ENCODE data around the gene XYLT1. TPM values are rescaled to one million over a fixed set of nuclear protein-coding genes. Genes with fewer than 3 reads are reported as not detected.

XYLT1 gene
- total RNA-seq, 4 donors from 2014 or later: 5.6 to 14.9 (median 10.8) TPM

GRCh38 chr16:17368951-17369350 lies 101.8 kb downstream of the XYLT1 start:
- WGBS, 2 donors: 83 to 86% methylated on average over 5 of the region's 5 CpGs
- H3K27ac ChIP-seq: peak overlapping the region in 1 of 3 donors; percentile 44
- H3K36me3 ChIP-seq: no peaks in the 10 kb centered on the region
- intact Hi-C loops (cut with DNase I): no loop called here
- DNase-seq: no peak
- no peaks in the 10 kb centered on the region for H3K9me3 ChIP-seq
- no peaks in the 10 kb centered on the region for H3K27me3 ChIP-seq
- H3K4me1 ChIP-seq: peaks cover 34 to 56% of the 10 kb centered on the region in 2 donors
- no peak overlapping the region for H3K4me3 ChIP-seq (replicated peaks in 1 of 3)
- TF ChIP-seq, protein P1, sequence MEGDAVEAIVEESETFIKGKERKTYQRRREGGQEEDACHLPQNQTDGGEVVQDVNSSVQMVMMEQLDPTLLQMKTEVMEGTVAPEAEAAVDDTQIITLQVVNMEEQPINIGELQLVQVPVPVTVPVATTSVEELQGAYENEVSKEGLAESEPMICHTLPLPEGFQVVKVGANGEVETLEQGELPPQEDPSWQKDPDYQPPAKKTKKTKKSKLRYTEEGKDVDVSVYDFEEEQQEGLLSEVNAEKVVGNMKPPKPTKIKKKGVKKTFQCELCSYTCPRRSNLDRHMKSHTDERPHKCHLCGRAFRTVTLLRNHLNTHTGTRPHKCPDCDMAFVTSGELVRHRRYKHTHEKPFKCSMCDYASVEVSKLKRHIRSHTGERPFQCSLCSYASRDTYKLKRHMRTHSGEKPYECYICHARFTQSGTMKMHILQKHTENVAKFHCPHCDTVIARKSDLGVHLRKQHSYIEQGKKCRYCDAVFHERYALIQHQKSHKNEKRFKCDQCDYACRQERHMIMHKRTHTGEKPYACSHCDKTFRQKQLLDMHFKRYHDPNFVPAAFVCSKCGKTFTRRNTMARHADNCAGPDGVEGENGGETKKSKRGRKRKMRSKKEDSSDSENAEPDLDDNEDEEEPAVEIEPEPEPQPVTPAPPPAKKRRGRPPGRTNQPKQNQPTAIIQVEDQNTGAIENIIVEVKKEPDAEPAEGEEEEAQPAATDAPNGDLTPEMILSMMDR (IDR thresholded peaks at IDR 0.05): no peak
- TF ChIP-seq POLR2A (IDR thresholded peaks at IDR 0.05): no peak

- DNase-seq: no peak
- H3K36me3 ChIP-seq: no peaks in the 10 kb centered on the region
- intact Hi-C loops (cut with DNase I): no loop called here
- H3K27ac ChIP-seq: no peak overlapping the region
- TF ChIP-seq, protein P1 (IDR thresholded peaks at IDR 0.05): no peak
- TF ChIP-seq POLR2A (IDR thresholded peaks at IDR 0.05): no peak
- H3K9me3 ChIP-seq: no peaks in the 10 kb centered on the region
- no peaks in the 10 kb centered on the region for H3K27me3 ChIP-seq
- peaks cover 40 to 61% of the 10 kb centered on the region in 2 donors for H3K4me1 ChIP-seq
- no peak overlapping the region for H3K4me3 ChIP-seq (replicated peaks in 1 of 3)
- WGBS, 2 donors: 76 to 92% methylated on average over 3 of the region's 3 CpGs
Measured at GRCh38 chr16:17368446-17368845, 102.3 kb downstream of the XYLT1 start.

DNA sequence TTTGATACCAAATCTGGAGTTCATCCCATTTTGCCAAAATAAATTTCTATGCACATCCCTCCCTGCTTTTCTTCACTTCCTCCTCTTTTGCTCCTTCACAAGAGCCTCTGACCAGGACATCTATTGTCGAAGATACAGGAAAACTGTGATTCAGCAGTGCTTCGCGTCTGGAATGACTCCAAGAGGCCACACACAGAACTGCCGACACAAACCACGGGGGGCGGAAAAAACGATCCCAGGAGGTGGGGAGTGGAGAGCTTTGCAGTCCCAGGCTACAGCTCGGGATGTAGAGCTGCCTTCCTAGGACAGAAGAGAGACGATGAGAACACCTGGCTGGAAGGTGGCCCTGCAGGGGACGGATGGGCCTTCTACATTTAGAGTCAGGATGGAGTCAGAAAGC lies 102.8 kb downstream of the XYLT1 start:
- no peak overlapping the region for H3K27ac ChIP-seq
- no peak for TF ChIP-seq POLR2A (IDR thresholded peaks at IDR 0.05)
- TF ChIP-seq, protein P1 (IDR thresholded peaks at IDR 0.05): no peak
- H3K4me1 ChIP-seq: peaks cover 41 to 62% of the 10 kb centered on the region in 2 donors
- no peak overlapping the region for H3K4me3 ChIP-seq (replicated peaks in 1 of 3)
- no peaks in the 10 kb centered on the region for H3K9me3 ChIP-seq
- no peaks in the 10 kb centered on the region for H3K36me3 ChIP-seq
- no peak for DNase-seq
- no peaks in the 10 kb centered on the region for H3K27me3 ChIP-seq
- intact Hi-C loops (cut with DNase I): no loop called here
- WGBS, 2 donors: 65 to 69% methylated on average over 10 of the region's 10 CpGs

GRCh38 chr16:17367036-17367435 lies 103.7 kb downstream of the XYLT1 start:
- H3K4me1 ChIP-seq: peaks cover 49 to 71% of the 10 kb centered on the region in 2 donors
- 87 to 92% methylated on average over 9 of the region's 9 CpGs for WGBS, 2 donors
- H3K27ac ChIP-seq: peak overlapping the region in 1 of 3 donors; percentile 68
- no peaks in the 10 kb centered on the region for H3K36me3 ChIP-seq
- no peak overlapping the region for H3K4me3 ChIP-seq (replicated peaks in 1 of 3)
- H3K27me3 ChIP-seq: no peaks in the 10 kb centered on the region
- intact Hi-C loops (cut with DNase I): no loop called here
- no peaks in the 10 kb centered on the region for H3K9me3 ChIP-seq
- no peak for DNase-seq
- TF ChIP-seq, protein P1 (IDR thresholded peaks at IDR 0.05): no peak
- no peak for TF ChIP-seq POLR2A (IDR thresholded peaks at IDR 0.05)

- Histone ChIP-seq H3K36me3 (no peaks in the 10 kb centered on the region), H3K4me3 (replicated peaks in 1 of 3) (no peak overlapping the region), H3K4me1 (peaks cover 52 to 77% of the 10 kb centered on the region in 2 donors), H3K27ac (peak overlapping the region; percentile 33 to 78 (median 68)), H3K9me3 (no peaks in the 10 kb centered on the region), H3K27me3 (no peaks in the 10 kb centered on the region)
- intact Hi-C loops (cut with DNase I): no loop called here
- DNase-seq: no peak
- TF ChIP-seq, protein P1 (IDR thresholded peaks at IDR 0.05): no peak
- no peak for TF ChIP-seq POLR2A (IDR thresholded peaks at IDR 0.05)
- 88 to 90% methylated on average over 8 of the region's 8 CpGs for WGBS, 2 donors
Measured at GRCh38 chr16:17366299-17366961, 104.3 kb downstream of the XYLT1 start.

Measured in thyroid gland (tissue), 4 donors.